ENCODE data around the gene TRPM1. TPM values are rescaled to one million over a fixed set of nuclear protein-coding genes. Genes with fewer than 3 reads are reported as not detected.

TRPM1 gene
- total and polyA plus RNA-seq, 9 of the 15 experiments (the other 6 are each of a cell fraction or from before 2014, with no cell fraction given), result 0.01 to 0.06 (median 0.03) TPM; not detected in 5

DNA sequence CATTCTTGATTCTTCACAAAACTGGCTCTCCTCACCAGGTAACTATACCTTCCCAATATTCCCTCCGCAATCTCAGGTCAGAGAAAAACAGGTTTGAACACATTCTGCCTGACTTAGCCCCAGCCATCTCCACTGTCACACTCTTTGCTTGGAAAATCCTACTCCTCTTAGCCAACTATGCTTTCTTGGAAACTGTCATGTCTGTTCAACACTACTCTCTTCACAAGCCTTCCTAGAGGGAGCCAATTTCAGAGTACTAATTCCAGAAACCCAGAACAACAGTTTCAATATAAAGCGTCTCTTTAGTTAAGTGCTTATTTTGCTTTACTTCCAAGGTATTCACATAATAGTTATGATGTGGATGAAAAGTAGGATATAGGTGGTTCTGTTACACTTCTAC is 131.8 kb downstream of the TRPM1 start (continued):
- TF ChIP-seq, protein P1, sequence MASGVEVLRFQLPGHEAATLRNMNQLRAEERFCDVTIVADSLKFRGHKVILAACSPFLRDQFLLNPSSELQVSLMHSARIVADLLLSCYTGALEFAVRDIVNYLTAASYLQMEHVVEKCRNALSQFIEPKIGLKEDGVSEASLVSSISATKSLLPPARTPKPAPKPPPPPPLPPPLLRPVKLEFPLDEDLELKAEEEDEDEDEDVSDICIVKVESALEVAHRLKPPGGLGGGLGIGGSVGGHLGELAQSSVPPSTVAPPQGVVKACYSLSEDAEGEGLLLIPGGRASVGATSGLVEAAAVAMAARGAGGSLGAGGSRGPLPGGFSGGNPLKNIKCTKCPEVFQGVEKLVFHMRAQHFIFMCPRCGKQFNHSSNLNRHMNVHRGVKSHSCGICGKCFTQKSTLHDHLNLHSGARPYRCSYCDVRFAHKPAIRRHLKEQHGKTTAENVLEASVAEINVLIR (CRISPR knock-in tag; IDR thresholded peaks at IDR 0.05), result no peak
- TF ChIP-seq ZNF143 (CRISPR knock-in tag; IDR thresholded peaks at IDR 0.05), result no peak

GRCh38 chr15:30963681-30964080 is 137.8 kb downstream of the TRPM1 start:
- H3K9me3 ChIP-seq (replicated peaks; ENCODE audit: control insufficient read depth, insufficient read depth, low read depth, low read length), result no peaks in the 10 kb centered on the region
- no peaks in the 10 kb centered on the region for H3K79me2 ChIP-seq (ENCODE audit: control insufficient read depth, insufficient read depth, low read length)
- intact Hi-C loops (cut with micrococcal nuclease) (no loop called here), in situ Hi-C loops (cut with MboI) (no loop called here)
- no peak overlapping the region for H3K4me2 ChIP-seq (ENCODE audit: insufficient read depth, low read length)
- no peaks in the 10 kb centered on the region for H3K27me3 ChIP-seq (ENCODE audit: control insufficient read depth in 2 of 2, insufficient read depth in 2 of 2, low read length in 2 of 2)
- POLR2A ChIA-PET, result no interaction called here
- WGBS (ENCODE audit: insufficient coverage, low coverage, missing lambda C conversion rate), result 53% methylated on average over 3 of the region's 3 CpGs
- H2AFZ ChIP-seq (ENCODE audit: low read depth, low read length), result no peak overlapping the region
- DNase-seq (ENCODE audit: extremely low read depth in 1 of 4, low spot score in 3 of 4) (no peak), FAIRE-seq (no peak), ATAC-seq (no peak)
- peaks cover 8% of the 10 kb centered on the region for H3K36me3 ChIP-seq (ENCODE audit: control insufficient read depth, insufficient read depth, low read length)
- no peaks in the 10 kb centered on the region for H4K20me1 ChIP-seq (replicated peaks; ENCODE audit: control insufficient read depth, insufficient read depth, low read length)
- no peak overlapping the region for H3K9ac ChIP-seq (ENCODE audit: insufficient read depth in 1 of 2, low read depth in 2 of 2, low read length in 2 of 2)
- no peak overlapping the region for H3K4me3 ChIP-seq
- no peaks in the 10 kb centered on the region for H3K4me1 ChIP-seq (replicated peaks in 1 of 2; ENCODE audit: control insufficient read depth in 2 of 2, insufficient read depth in 2 of 2, low read length in 2 of 2)
- CTCF ChIA-PET (ENCODE audit: low intra/inter-chr PET ratio), result no interaction called here
- H3K9me1 ChIP-seq (ENCODE audit: control insufficient read depth, insufficient read depth, low read length), result no peaks in the 10 kb centered on the region
- TF ChIP-seq CBFB (CRISPR knock-in tag; IDR thresholded peaks at IDR 0.05), result no peak
- TF ChIP-seq DPF2 (IDR thresholded peaks at IDR 0.05), result no peak
- TF ChIP-seq, protein P2, sequence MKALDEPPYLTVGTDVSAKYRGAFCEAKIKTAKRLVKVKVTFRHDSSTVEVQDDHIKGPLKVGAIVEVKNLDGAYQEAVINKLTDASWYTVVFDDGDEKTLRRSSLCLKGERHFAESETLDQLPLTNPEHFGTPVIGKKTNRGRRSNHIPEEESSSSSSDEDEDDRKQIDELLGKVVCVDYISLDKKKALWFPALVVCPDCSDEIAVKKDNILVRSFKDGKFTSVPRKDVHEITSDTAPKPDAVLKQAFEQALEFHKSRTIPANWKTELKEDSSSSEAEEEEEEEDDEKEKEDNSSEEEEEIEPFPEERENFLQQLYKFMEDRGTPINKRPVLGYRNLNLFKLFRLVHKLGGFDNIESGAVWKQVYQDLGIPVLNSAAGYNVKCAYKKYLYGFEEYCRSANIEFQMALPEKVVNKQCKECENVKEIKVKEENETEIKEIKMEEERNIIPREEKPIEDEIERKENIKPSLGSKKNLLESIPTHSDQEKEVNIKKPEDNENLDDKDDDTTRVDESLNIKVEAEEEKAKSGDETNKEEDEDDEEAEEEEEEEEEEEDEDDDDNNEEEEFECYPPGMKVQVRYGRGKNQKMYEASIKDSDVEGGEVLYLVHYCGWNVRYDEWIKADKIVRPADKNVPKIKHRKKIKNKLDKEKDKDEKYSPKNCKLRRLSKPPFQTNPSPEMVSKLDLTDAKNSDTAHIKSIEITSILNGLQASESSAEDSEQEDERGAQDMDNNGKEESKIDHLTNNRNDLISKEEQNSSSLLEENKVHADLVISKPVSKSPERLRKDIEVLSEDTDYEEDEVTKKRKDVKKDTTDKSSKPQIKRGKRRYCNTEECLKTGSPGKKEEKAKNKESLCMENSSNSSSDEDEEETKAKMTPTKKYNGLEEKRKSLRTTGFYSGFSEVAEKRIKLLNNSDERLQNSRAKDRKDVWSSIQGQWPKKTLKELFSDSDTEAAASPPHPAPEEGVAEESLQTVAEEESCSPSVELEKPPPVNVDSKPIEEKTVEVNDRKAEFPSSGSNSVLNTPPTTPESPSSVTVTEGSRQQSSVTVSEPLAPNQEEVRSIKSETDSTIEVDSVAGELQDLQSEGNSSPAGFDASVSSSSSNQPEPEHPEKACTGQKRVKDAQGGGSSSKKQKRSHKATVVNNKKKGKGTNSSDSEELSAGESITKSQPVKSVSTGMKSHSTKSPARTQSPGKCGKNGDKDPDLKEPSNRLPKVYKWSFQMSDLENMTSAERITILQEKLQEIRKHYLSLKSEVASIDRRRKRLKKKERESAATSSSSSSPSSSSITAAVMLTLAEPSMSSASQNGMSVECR (CRISPR knock-in tag; IDR thresholded peaks at IDR 0.05), result no peak
- no peak for TF ChIP-seq CHD4 (IDR thresholded peaks at IDR 0.05; ENCODE audit: insufficient read depth, insufficient replicate concordance, low read depth, low read length, poor library complexity, severe bottlenecking)
- TF ChIP-seq, protein P3, sequence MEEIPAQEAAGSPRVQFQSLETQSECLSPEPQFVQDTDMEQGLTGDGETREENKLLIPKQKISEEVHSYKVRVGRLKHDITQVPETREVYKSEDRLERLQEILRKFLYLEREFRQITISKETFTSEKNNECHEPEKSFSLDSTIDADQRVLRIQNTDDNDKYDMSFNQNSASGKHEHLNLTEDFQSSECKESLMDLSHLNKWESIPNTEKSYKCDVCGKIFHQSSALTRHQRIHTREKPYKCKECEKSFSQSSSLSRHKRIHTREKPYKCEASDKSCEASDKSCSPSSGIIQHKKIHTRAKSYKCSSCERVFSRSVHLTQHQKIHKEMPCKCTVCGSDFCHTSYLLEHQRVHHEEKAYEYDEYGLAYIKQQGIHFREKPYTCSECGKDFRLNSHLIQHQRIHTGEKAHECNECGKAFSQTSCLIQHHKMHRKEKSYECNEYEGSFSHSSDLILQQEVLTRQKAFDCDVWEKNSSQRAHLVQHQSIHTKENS (CRISPR knock-in tag; IDR thresholded peaks at IDR 0.05), result no peak
- TF ChIP-seq ATF7 (IDR thresholded peaks at IDR 0.05), result no peak
- TF ChIP-seq ZNF224 (CRISPR knock-in tag; IDR thresholded peaks at IDR 0.05), result no peak
- TF ChIP-seq ZNF561 (CRISPR knock-in tag; conservative IDR thresholded peaks at IDR 0.05), result no peak
- TF ChIP-seq CXXC5 (CRISPR knock-in tag; IDR thresholded peaks at IDR 0.05), result no peak
- no peak for TF ChIP-seq MAFK (IDR thresholded peaks at IDR 0.05; ENCODE audit: low read length)
- TF ChIP-seq WHSC1 (IDR thresholded peaks at IDR 0.05; ENCODE audit: low read length), result no peak
- H3K27ac ChIP-seq (ENCODE audit: extremely low read depth, low read depth, low read length), result no peak overlapping the region
- no TSS peak for BruUV-seq (replicated peaks)
